Stimulated activated CD4-positive, alpha-beta T cell treated with anti-CD3 and anti-CD28 coated beads, TNF-alpha, amount 100 ng/mL, for 4 hours (primary cell): ENCODE measurements around the gene WBP2.

Experiments
- DNase-seq, 3 experiments: peaks; one replicate each; pipeline ENCODE4 v3.0.0-alpha.2; 2020; ENCODE audit warnings: low read depth in 3 of 3

WBP2 gene

DNA sequence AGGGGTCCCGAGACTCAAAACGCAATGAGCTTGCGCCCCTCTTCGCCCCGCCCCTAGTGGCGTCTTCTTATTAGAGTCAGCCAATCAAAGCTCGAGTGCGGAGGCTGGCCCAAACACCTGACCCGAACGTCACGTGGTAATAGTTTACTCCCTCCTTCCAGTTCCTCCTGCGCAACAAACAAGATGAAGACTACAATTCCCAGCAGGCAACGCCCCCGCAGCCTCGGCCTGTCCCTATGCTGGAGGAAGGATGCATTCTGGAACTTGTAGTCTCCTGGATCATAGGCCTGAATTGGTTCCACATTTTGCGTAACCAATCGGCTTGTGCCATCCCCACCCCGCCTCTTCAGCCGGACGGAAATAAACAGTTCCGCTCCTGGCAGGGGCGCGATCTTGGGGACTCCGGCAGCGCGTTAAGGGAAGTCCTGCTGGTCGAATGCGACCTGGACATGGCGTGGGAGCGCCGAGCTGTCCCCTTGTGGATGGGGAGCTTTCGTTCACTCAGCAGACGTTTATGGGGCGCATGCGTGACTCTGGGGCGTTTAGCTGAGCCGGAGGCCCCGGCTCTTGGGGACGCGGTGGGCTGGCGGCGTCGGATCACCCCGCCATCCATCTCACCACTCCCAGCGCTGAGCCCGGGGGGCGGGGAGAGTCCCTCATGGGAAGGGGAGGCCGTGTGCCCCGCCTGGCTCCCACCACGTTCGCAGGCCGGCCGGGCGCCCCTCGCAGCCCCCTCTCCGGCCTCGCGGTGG is at the start of gene WBP2:
TSS of gene WBP2 (minus strand) at position 26 of the 752 bp plus-strand sequence. CDS start 38 bp downstream, outside the sequence.
- DNase-seq, result peak; percentile 87 to 98 (median 96)

- DNase-seq, result no peak
Measured at GRCh38 chr17:75902406-75902805, 47.3 kb upstream of the WBP2 start.

GRCh38 chr17:75901727-75902126 is 46.6 kb upstream of the WBP2 start:
- DNase-seq, result no peak

DNA sequence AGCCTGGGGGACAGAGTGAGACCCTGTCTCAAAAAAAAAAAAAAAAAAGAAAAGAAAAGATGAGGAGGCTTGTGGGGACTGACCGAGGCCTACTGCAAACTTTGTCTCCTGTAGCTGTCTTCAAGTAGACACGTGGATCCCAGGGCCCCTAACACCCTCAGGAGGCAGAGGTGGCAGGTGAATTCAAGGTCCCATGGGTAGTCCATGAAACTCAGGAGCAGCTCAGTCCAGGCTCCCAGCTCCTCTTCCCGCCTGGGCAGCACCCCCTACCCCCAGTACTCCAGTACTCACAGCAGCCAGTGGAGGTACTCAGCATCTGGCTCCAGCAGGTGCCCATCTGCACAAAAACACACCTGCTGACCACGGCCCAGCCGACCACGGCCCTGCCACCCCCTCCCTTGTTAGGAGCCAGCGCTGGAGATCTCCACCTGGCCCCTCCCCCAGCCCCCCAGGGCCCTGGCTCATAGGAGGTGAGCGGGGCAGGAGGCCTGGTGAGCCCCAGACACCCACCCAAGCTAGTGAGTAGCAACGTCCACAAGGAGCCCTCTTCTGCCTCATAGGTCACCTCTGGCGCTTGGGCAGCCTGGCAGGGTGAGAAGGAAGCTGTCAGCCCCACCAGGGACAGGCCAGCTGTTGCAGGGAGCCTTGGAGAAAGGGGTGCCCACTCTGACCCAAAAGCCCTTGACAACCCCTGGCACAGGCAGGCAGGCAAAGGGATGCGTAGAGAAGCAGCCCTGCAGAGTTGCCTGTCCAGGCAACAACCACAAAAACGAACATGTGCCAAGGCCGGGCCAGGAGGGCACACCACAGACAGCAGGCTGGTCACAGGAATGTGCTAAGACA is 45.8 kb upstream of the WBP2 start:
- DNase-seq, result no peak

GRCh38 chr17:75899767-75900468 is 44.8 kb upstream of the WBP2 start:
- DNase-seq, result no peak

DNA sequence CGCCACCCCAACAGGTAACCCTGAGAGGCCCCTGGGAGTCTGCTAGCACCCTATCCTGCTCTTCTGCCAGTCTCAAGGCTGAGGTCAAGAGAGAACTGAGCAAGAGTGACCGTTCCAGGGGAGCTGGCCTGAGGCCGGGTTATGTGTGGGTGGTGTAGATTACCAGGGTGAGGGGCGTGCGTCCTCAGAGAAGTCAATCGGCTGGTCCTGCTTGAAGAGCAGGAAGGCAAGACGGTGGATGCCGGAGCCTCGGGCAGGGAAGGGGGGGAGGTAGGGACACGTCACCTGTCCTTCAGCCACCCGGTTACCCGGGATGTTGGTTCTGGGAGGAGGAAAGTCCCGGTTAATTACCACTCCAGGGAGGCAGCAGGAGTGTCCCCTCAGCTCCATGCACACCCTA is 44.2 kb upstream of the WBP2 start:
- DNase-seq, result no peak

DNA sequence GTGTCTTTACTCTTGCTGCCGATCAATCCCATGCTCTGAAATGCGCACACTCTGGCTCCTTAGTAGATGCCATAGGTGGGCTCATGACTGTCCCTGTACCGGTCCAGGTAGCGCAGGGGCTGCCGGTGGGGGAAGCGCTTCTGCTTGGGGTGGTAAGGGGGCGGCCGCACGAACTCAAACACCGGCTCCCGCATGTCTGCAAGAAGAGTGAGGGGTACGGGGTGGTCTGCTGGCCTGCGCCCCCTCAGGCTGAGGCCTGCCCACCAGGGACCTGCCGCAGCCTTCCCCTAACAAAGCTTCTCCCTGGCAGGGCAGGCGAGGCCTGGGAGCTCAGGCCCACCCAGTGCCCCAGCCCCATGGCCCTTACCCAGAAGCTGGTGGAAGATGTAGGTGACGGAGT is 43.7 kb upstream of the WBP2 start:
- no peak for DNase-seq

GRCh38 chr17:75898065-75898464 is 42.9 kb upstream of the WBP2 start:
- DNase-seq, result no peak

GRCh38 chr17:75897160-75898019 is 42.3 kb upstream of the WBP2 start:
- no peak for DNase-seq

DNA sequence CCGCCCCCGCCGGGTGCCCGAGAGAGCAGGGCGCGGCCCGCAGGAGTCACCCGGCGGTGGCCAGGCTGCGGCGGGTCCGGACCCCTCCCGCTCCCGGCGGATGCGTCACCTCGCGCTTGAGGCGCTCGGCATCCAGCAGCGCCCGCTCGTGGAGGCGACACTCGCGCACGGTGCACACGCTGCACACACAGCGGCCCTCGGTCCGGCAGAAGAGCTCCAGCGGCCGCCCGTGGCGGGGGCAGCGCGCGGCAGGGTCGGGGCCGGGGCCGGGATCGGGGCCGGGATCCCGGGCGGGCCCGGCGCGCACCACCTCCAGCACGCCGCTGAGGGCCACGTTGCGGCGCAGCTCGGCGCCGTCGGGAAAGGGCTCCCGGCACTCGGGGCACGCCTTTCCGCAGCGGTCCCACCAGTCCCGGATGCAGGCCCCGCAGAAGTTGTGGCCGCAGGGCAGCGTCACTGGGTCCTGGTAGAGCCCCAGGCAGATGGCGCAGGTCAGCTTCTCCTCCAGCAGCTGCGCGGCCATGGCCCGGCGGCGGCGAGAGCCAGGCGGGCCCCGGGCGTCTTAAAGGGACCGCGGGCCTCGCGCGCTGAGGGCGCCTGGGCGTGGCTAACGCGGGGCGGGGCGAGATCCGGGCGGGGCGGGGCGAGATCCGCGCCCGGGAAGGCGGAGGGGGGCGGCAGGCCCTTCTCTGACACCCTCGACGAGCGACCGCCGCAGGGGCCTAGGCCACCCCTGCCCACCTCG is 41.5 kb upstream of the WBP2 start, which contains the start of gene TRIM65:
TSS of gene TRIM65 (minus strand) at position 537 of the 745 bp plus-strand sequence. CDS start at position 523, 14 bp downstream.
- DNase-seq, result peak; percentile 67 to 75 (median 74)

- DNase-seq, result no peak
Measured at GRCh38 chr17:75895370-75896155, 40.4 kb upstream of the WBP2 start.

- no peak for DNase-seq
Measured at GRCh38 chr17:75894049-75894733, 39.1 kb upstream of the WBP2 start.

- DNase-seq, result no peak
Measured at GRCh38 chr17:75893305-75894048, 38.3 kb upstream of the WBP2 start.

- DNase-seq, result no peak
Measured at GRCh38 chr17:75892556-75893224, 37.6 kb upstream of the WBP2 start.

DNA sequence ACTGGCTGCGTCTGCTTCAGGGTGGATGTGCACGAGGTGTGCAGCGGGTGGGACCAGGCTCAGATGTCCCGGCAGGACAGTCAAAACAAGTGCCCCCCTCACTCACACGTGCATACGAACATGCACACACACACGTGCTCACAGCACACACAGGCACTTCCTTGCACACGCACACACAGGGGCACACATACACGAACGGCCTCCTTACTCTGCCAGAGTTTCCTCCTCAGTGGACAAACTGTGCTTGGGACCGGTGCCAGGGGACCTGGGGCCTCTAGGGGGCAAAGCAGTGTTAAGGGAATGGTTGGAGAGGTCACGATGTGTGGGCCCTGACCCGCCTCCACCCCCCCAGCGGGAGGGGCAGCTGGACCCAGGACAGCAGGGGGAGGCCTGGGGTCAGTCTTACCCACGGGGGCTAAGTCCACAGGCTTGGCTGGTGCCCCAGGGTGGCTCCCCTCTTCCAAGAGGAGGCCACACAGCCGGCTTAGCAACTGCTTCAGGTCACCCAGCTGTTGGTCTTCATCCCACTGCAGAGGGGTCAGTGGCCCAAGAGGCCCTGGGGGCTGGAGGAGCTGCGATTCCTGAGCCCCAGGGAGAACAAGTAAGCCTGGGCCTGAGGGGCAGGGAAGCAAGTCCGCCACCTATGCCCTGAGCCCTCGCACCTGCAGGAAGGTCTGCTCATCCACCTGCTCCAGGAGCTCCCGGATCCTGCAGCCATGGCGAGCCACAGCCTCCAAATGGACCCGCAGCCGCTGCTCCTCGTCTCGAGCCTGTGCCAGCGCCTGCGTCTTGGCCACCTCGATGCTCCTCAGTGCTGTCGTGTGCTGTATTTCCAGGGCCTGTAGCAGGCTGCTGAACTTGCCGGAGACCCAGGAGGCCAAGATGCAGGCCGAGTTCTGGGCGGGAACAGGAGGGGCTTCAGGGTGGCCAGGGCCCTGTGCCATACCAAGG is 36.7 kb upstream of the WBP2 start:
- no peak for DNase-seq

DNA sequence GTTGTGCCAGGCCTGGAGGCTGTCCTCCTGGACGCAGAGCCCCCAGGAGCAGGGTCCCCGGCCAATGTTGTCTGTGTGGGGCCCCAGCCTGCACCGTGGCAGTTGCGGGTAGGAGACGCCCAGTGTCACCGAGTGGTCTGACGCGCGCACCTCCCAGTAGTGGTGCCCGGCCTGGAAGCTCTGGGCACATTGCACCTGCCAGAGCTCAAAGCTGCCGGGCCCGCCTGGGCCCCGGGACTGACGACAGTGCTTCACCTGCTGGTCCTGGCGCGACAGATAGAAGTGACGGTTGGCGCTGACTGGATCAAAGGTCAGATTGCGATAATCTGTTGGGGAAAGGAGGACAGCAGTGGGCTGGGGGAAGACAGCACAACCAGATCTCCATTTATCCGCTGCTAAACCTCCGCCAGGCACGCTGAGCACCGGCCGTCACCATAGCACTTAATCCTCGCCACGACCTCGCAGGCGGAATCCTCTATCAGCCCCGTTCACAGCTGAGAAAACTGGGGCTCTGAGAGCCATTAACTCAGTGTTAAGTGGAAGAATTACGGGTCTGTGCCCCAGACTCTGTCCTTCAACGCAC is 36.0 kb upstream of the WBP2 start:
- no peak for DNase-seq
